H9 (cell line): Measurements from ENCODE around the gene ALDH9A1. TPM values are rescaled to one million over a fixed set of nuclear protein-coding genes. Genes with fewer than 3 reads are reported as not detected.

Experiments used
- DNase-seq: peaks from one replicate; pipeline ENCODE4 v3.0.0-alpha.2; 2017
- H2AFZ ChIP-seq: one replicate; pipeline ENCODE4 v1.6.1; 2013; ENCODE audit warnings: mild to moderate bottlenecking, low read length, control low read depth, moderate library complexity
- H2AK5ac ChIP-seq: 2 replicates; pipeline ENCODE4 v1.6.1; 2013; ENCODE audit warnings: low read length, control low read depth, mixed read lengths; ENCODE audit not compliant: insufficient read length
- H2BK120ac ChIP-seq: one replicate; pipeline ENCODE4 v1.6.1; 2013; ENCODE audit warnings: low read depth, mild to moderate bottlenecking, low read length, control low read depth, inconsistent platforms; ENCODE audit not compliant: poor library complexity, severe bottlenecking
- H2BK12ac ChIP-seq: 2 replicates; pipeline ENCODE4 v1.6.1; 2013; ENCODE audit warnings: low read length, control low read depth, mixed read lengths, low read depth; ENCODE audit not compliant: insufficient read length
- H2BK15ac ChIP-seq: 2 replicates; pipeline ENCODE4 v1.6.1; 2013; ENCODE audit warnings: low read depth, low read length, control low read depth
- H2BK20ac ChIP-seq: one replicate; pipeline ENCODE4 v1.6.1; 2013; ENCODE audit warnings: low read depth, mild to moderate bottlenecking, low read length, control low read depth, inconsistent platforms; ENCODE audit not compliant: poor library complexity, severe bottlenecking
- H2BK5ac ChIP-seq: 2 replicates; pipeline ENCODE4 v1.6.1; 2013; ENCODE audit warnings: low read length, control low read depth, mixed read lengths; ENCODE audit not compliant: insufficient read length
- H3K14ac ChIP-seq: 2 replicates; pipeline ENCODE4 v1.6.1; 2013; ENCODE audit warnings: low read length, control low read depth; ENCODE audit not compliant: insufficient read depth
- H3K18ac ChIP-seq: 2 replicates; pipeline ENCODE4 v1.6.1; 2013; ENCODE audit warnings: low read depth, mild to moderate bottlenecking, mixed read lengths, low read length, control low read depth; ENCODE audit not compliant: insufficient read length
- H3K23ac ChIP-seq: 2 replicates; pipeline ENCODE4 v1.6.1; 2013; ENCODE audit warnings: low read length, control low read depth, mixed read lengths, low read depth; ENCODE audit not compliant: insufficient read length
- H3K23me2 ChIP-seq: 2 replicates; pipeline ENCODE4 v1.6.1; 2013; ENCODE audit warnings: low read depth, mild to moderate bottlenecking, mixed read lengths, low read length, control low read depth; ENCODE audit not compliant: insufficient read length, poor library complexity, severe bottlenecking
- H3K27ac ChIP-seq: 2 replicates; pipeline ENCODE4 v1.5.1; 2013; ENCODE audit warnings: low read length, control low read depth, mixed read lengths, low read depth; ENCODE audit not compliant: insufficient read length
- H3K27me3 ChIP-seq: 2 replicates; pipeline ENCODE4 v1.6.1; 2013; ENCODE audit warnings: low read length, control low read depth, inconsistent platforms; ENCODE audit not compliant: insufficient read depth
- H3K4ac ChIP-seq: 2 replicates; pipeline ENCODE4 v1.6.1; 2013; ENCODE audit warnings: low read depth, mild to moderate bottlenecking, control low read depth, inconsistent platforms, low read length, moderate library complexity
- H3K4me1 ChIP-seq: 2 replicates; pipeline ENCODE4 v1.6.1; 2013; ENCODE audit warnings: low read length, control low read depth, inconsistent platforms; ENCODE audit not compliant: insufficient read depth
- H3K4me2 ChIP-seq: 2 replicates; pipeline ENCODE4 v1.6.1; 2013; ENCODE audit warnings: low read length, control low read depth, mixed read lengths; ENCODE audit not compliant: insufficient read length, insufficient read depth
- H3K56ac ChIP-seq: 2 replicates; pipeline ENCODE4 v1.6.1; 2013; ENCODE audit warnings: low read depth, mild to moderate bottlenecking, mixed read lengths, low read length, control low read depth; ENCODE audit not compliant: insufficient read length
- H3K79me1 ChIP-seq: 2 replicates; pipeline ENCODE4 v1.6.1; 2013; ENCODE audit warnings: low read depth, mild to moderate bottlenecking, moderate library complexity, low read length, control low read depth, inconsistent platforms; ENCODE audit not compliant: insufficient read depth, poor library complexity, severe bottlenecking
- H3K79me2 ChIP-seq: 2 replicates; pipeline ENCODE4 v1.6.1; 2013; ENCODE audit warnings: low read length, control low read depth, inconsistent platforms; ENCODE audit not compliant: insufficient read depth
- H3K9ac ChIP-seq: 2 replicates; pipeline ENCODE4 v1.6.1; 2013; ENCODE audit warnings: low read length, control low read depth, mixed read lengths; ENCODE audit not compliant: insufficient read length; ENCODE audit errors: extremely low read depth
- H3K9me3 ChIP-seq: one replicate; pipeline ENCODE4 v1.6.1; 2013; ENCODE audit warnings: low read depth, low read length, inconsistent platforms; ENCODE audit not compliant: control insufficient read depth
- H3T11ph ChIP-seq: one replicate; pipeline ENCODE4 v1.6.1; 2013; ENCODE audit warnings: mild to moderate bottlenecking, low read length, control low read depth, inconsistent platforms
- H4K20me1 ChIP-seq: one replicate; pipeline ENCODE4 v1.6.1; 2013; ENCODE audit not compliant: control insufficient read depth, insufficient read length, insufficient read depth
- H4K5ac ChIP-seq: 2 replicates; pipeline ENCODE4 v1.6.1; 2013; ENCODE audit warnings: low read depth, mild to moderate bottlenecking, mixed read lengths, low read length, control low read depth; ENCODE audit not compliant: insufficient read length
- H4K8ac ChIP-seq: replicated peaks from 2 replicates; pipeline ENCODE4 v1.6.1; 2013; ENCODE audit warnings: low read length, control low read depth, mixed read lengths, low read depth; ENCODE audit not compliant: insufficient read length
- H4K91ac ChIP-seq: 2 replicates; pipeline ENCODE4 v1.6.1; 2013; ENCODE audit warnings: low read depth, mild to moderate bottlenecking, moderate library complexity, mixed read lengths, low read length, control low read depth; ENCODE audit not compliant: insufficient read length
- H3K27ac Mint-ChIP-seq, 3 experiments: 2 replicates in 2 of 3; 3 replicates in 1 of 3; pipeline ENCODE4 v1.8.0; 2020 to 2021; ENCODE audit warnings: mixed read lengths in 3 of 3, mild to moderate bottlenecking in 1 of 3, moderate library complexity in 1 of 3
- H3K27me3 Mint-ChIP-seq: 2 replicates; pipeline ENCODE4 v1.8.0; 2021; ENCODE audit warnings: low read depth, mild to moderate bottlenecking, moderate library complexity, mixed read lengths
- H3K36me3 Mint-ChIP-seq, 3 experiments: 2 replicates in 2 of 3; 3 replicates in 1 of 3; pipeline ENCODE4 v1.8.0; 2020 to 2021; ENCODE audit warnings: low read depth in 3 of 3, mixed read lengths in 3 of 3; ENCODE audit not compliant: insufficient read depth in 1 of 3
- H3K4me1 Mint-ChIP-seq, 2 experiments: 2 replicates each; pipeline ENCODE4 v1.8.0; 2020; ENCODE audit warnings: mixed read lengths in 2 of 2
- H3K4me3 Mint-ChIP-seq, 2 experiments: 2 replicates in 1 of 2; 3 replicates in 1 of 2; pipeline ENCODE4 v1.8.0; 2020 to 2021; ENCODE audit warnings: mild to moderate bottlenecking in 2 of 2, mixed read lengths in 2 of 2, moderate library complexity in 1 of 2
- H3K9me3 Mint-ChIP-seq, 2 experiments: 2 replicates in 1 of 2; 3 replicates in 1 of 2; pipeline ENCODE4 v1.8.0; 2020; ENCODE audit warnings: mild to moderate bottlenecking in 2 of 2, mixed read lengths in 2 of 2, moderate library complexity in 1 of 2
- CTCF ChIP-seq: fragments of 200-600 bp; sonication (generic); conservative IDR thresholded peaks from 3 replicates; pipeline ENCODE4 v1.8.0; 2021; ENCODE audit warnings: antibody characterized with exemption, mild to moderate bottlenecking
- WGBS: extraction: QIAGEN DNeasy Blood & Tissue Kit; methylation state at CpG from one replicate; pipeline ENCODE4 v1.1.7; 2013; ENCODE audit warnings: missing lambda C conversion rate, low lambda C conversion rate, mixed read lengths; ENCODE audit not compliant: insufficient read length; ENCODE audit errors: extremely low coverage; 5-methylcytosine and 5-hydroxymethylcytosine counted together
- total RNA-seq: library from RNA; stranded (reverse); gene quantifications from 2 replicates; pipeline ENCODE4 v1.2.1, GENCODE V29; 2021

ALDH9A1 gene
- total RNA-seq, 1 experiment from 2014 or later = 55.0 TPM

DNA sequence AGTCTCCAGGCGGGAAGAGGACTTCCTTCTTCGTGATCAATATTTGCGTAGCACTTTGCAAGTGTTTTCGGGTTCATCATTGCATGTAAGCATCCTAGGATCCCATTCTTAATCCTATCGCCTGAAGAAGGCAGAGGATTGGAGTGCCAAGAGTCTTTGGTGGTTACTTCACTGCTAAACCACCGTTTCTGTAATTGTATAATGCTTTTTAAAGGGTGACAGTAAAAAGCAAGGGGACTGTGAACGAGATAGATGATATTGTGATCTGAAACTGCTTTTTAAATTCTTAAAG lies 345 bp upstream of the ALDH9A1 start:
- Histone ChIP-seq H2BK20ac (no peak overlapping the region), H3K27me3 (no peaks in the 10 kb centered on the region), H4K91ac (no peak overlapping the region), H2BK12ac (no peak overlapping the region), H3K4me1 (no peaks in the 10 kb centered on the region), H2BK5ac (no peak overlapping the region), H3K56ac (no peak overlapping the region), H3K14ac (no peak overlapping the region), H3K27ac (no peak overlapping the region), H3K18ac (no peak overlapping the region), H3K79me2 (peaks cover 5% of the 10 kb centered on the region; the same call in 1 of the 2 replicates), H2AFZ (peak overlapping the region; percentile 0), H3K79me1 (no peaks in the 10 kb centered on the region), H2BK15ac (no peak overlapping the region), H3K9me3 (no peaks in the 10 kb centered on the region), H3K4me2 (peak overlapping the region; percentile 93), H2BK120ac (no peak overlapping the region), H4K8ac (no peak overlapping the region), H3K23me2 (no peaks in the 10 kb centered on the region), H3K4ac (no peak overlapping the region), H3K23ac (no peak overlapping the region), H4K20me1 (no peaks in the 10 kb centered on the region), H3T11ph (no peak overlapping the region), H2AK5ac (no peak overlapping the region), H3K9ac (peak overlapping the region; percentile 26), H4K5ac (no peak overlapping the region)
- H3K4me3 Mint-ChIP-seq = peak overlapping the region; percentile 97 to 99
- peaks cover 8 to 12% (median 11%) of the 10 kb centered on the region in 3 experiments; a peak in 5 of 7 replicates for H3K36me3 Mint-ChIP-seq
- no peak for TF ChIP-seq CTCF
- H3K4me1 Mint-ChIP-seq = peaks cover 10 to 14% of the 10 kb centered on the region in 2 experiments
- H3K27me3 Mint-ChIP-seq = no peaks in the 10 kb centered on the region; the same call in none of the 2 replicates
- DNase-seq = no peak
- H3K9me3 Mint-ChIP-seq = peaks cover 0 to 2% of the 10 kb centered on the region in 2 experiments; a peak in 3 of 5 replicates
- H3K27ac Mint-ChIP-seq = peak overlapping the region; percentile 45 to 82 (median 77); a peak in 5 of 7 replicates
- WGBS = no CpG with 5 or more reads among the region's 7 CpGs
